ENCODE results near the gene ARID1B. TPM values are rescaled to one million over a fixed set of nuclear protein-coding genes. Genes with fewer than 3 reads are reported as not detected.

Gene ARID1B
- total RNA-seq, 1 experiment from 2014 or later = 35.6 TPM

- POLR2A ChIA-PET = no interaction called here
- peaks cover 3% of the 10 kb centered on the region in 2 experiments; a peak in 1 of 4 replicates for H3K4me1 ChIP-seq (ENCODE audit: control insufficient read depth in 1 of 2, insufficient read depth in 2 of 2, low read length in 2 of 2)
- no peaks in the 10 kb centered on the region for H3K9me2 ChIP-seq (ENCODE audit: insufficient read depth)
- no peaks in the 10 kb centered on the region for H3K36me3 ChIP-seq (ENCODE audit: control insufficient read depth in 1 of 2, insufficient read depth in 2 of 2, low read length in 2 of 2)
- intact Hi-C loops (cut with micrococcal nuclease) = no loop called here
- ATAC-seq (no peak), DNase-seq (ENCODE audit: low read depth, low spot score) (no peak)
- RAD21 ChIA-PET (ENCODE audit: low non-redundant PET in 1 of 2, low total read pairs in 2 of 2, uncharacterized antibody in 2 of 2, unreplicated experiment in 2 of 2) = no interaction called here
- TF ChIP-seq RAD21 (IDR thresholded peaks at IDR 0.05; ENCODE audit: low read depth) (no peak), ELF1 (IDR thresholded peaks at IDR 0.05; ENCODE audit: borderline replicate concordance, low read depth) (no peak), ZFX (IDR thresholded peaks at IDR 0.05) (no peak), SP1 (IDR thresholded peaks at IDR 0.05; ENCODE audit: low read depth) (no peak), ZNF274 (IDR thresholded peaks at IDR 0.05; ENCODE audit: low read depth, low read length) (no peak), SRF (IDR thresholded peaks at IDR 0.05; ENCODE audit: low read depth) (no peak), EZH2phosphoT487 (IDR thresholded peaks at IDR 0.05; ENCODE audit: borderline replicate concordance) (no peak), POLR2A (IDR thresholded peaks at IDR 0.05; ENCODE audit: borderline replicate concordance, extremely low read depth, insufficient read depth, insufficient read length) (no peak), CTCF (IDR thresholded peaks at IDR 0.05 in 2 of 3, conservative IDR thresholded peaks at IDR 0.05 in 1 of 3; ENCODE audit: borderline replicate concordance in 1 of 3, insufficient read depth in 1 of 3, low read depth in 2 of 3, low read length in 2 of 3) (no peak), EGR1 (IDR thresholded peaks at IDR 0.05; ENCODE audit: low read depth) (no peak), SIN3A (IDR thresholded peaks at IDR 0.05; ENCODE audit: low read depth) (no peak), EZH2 (IDR thresholded peaks at IDR 0.05) (no peak), FOSL1 (IDR thresholded peaks at IDR 0.05; ENCODE audit: low read depth) (no peak), CBX3 (IDR thresholded peaks at IDR 0.05; ENCODE audit: low read depth) (no peak), YY1 (IDR thresholded peaks at IDR 0.05; ENCODE audit: extremely low read depth, insufficient replicate concordance, low read depth, low read length) (no peak), REST (IDR thresholded peaks at IDR 0.05; ENCODE audit: low read depth) (no peak), ATF3 (IDR thresholded peaks at IDR 0.05) (no peak), JUND (IDR thresholded peaks at IDR 0.05) (no peak), ZBTB33 (IDR thresholded peaks at IDR 0.05; ENCODE audit: extremely low read depth, insufficient replicate concordance, low read length) (no peak)
- no peak overlapping the region for H3K4me2 ChIP-seq (ENCODE audit: low read length)
- BruUV-seq (replicated peaks) = no TSS peak
- no peaks in the 10 kb centered on the region for H3K79me2 ChIP-seq (ENCODE audit: insufficient read depth, low read length)
- H4K20me1 ChIP-seq (ENCODE audit: insufficient read depth) = no peaks in the 10 kb centered on the region
- no peak overlapping the region for H2AFZ ChIP-seq (ENCODE audit: low read depth, low read length, poor library complexity, severe bottlenecking)
- no peaks in the 10 kb centered on the region for H3K9me3 ChIP-seq (ENCODE audit: control insufficient read depth in 1 of 2, insufficient read depth in 1 of 2, low read depth in 1 of 2, low read length in 2 of 2)
- H3K27ac ChIP-seq (ENCODE audit: low read depth, low read length) = no peak overlapping the region
- no peak overlapping the region for H3K4me3 ChIP-seq (replicated peaks in 1 of 2; ENCODE audit: low read depth in 1 of 2, low read length in 2 of 2)
- H3K9ac ChIP-seq (ENCODE audit: low read length) = no peak overlapping the region
- no peaks in the 10 kb centered on the region for H3K27me3 ChIP-seq (ENCODE audit: insufficient read depth, low read length)
- CTCF ChIA-PET = no interaction called here
Measured at GRCh38 chr6:157229713-157230112, 452.5 kb downstream of the ARID1B start.
